NCI-H226 (cell line): ENCODE data around the gene ASS1.

ENCODE experiments used
- DNase-seq: peaks from one replicate; pipeline ENCODE4 v3.0.0-alpha.2; 2015

The ASS1 gene

DNA sequence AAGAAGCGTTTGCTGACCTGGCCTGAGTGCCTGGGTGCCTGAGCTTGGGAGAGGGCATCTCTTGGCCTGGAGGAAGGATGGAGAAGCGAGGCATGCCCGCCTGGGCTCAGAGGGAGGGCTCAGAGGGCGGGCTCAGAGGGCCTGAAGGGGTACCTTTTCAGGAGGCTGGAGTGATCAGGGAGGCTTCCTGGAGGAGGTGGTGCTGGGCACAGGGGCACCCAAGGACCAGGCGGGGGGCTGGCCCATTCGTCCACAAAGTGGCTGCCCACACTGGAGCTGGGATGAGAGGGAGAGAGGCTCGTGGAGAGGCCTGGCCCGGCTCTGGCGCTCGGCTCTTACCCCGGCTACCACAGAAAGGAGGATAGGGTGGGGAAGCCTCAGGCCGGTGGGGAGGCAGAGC lies 32.8 kb downstream of the ASS1 start:
- no peak for DNase-seq

DNA sequence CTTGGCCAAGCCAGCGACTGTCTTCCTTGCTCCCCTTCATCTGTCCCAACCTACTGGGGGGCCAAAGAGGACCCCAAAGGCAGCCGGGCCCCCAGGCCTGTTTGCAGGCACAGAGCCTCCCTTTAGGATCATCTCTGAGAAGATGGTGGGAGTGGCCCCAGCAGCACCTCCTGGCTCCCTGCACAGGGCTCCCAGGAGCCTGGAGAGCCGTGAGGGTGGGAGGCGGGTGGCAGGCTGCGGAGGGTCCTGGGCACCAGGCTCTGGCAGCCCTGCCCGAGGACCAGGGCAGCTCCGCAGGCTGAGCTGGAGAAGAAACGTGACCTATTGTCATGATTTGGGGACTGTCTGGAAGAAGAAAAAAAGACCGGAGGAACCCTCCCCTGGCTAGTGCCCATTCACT lies 33.4 kb downstream of the ASS1 start:
- no peak for DNase-seq

DNA sequence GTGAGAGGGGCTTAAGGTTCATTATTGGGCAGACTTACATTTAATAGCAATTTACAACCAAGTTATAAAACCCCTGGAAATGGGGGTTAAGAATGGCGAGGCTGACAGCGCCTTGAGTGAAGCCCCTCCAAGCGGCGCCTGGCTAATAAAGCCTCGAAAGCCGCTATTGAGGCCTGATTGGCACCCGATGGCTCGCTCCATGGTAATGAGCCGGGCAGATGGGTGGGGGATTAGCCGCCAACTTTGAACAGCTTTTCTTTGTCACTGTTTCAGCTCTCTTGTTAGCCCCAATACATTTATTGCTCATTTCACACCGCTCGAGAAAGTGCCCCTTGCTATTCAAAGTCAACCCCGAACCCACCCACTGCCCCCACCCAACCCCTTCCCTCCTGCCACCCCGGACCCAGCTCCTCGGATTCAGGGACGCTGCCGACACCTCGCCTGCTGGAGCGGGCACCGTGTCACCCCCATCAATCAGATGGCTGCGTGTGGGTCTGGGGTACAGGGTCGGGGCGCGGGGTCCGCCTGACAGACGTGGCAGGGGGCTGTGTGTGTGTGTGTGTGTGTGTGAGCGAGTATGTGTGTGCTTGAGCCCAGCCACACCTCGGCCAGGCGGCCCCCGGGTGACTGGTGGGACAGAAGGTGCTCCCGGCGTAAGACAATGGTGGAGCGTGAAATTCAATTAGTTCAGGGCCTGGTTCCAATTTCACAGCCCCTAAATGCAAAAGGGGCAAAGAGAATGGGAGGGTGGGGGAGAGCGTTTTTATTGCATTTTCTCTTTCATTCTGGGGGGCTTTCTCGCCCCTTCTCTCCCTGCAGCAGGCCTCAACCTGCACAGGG lies 34.2 kb downstream of the ASS1 start:
- DNase-seq = no peak

DNA sequence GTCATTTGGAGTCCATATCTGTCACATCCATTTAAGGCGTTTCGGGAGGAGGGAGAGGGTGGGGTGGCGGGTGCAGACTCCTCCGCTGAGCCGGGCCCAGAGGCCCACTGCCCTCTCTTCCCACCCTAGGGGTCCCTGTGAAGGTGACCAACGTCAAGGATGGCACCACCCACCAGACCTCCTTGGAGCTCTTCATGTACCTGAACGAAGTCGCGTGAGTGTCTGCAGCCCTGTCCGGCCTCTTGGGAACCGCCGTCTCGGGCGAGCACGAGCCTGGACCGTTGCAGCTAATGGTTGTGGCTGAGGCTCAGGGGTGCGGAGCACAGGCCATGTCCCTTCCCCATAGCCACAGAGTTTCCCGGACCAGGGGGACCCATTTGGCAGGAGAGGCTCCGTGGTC lies 34.8 kb downstream of the ASS1 start:
- DNase-seq = no peak

DNA sequence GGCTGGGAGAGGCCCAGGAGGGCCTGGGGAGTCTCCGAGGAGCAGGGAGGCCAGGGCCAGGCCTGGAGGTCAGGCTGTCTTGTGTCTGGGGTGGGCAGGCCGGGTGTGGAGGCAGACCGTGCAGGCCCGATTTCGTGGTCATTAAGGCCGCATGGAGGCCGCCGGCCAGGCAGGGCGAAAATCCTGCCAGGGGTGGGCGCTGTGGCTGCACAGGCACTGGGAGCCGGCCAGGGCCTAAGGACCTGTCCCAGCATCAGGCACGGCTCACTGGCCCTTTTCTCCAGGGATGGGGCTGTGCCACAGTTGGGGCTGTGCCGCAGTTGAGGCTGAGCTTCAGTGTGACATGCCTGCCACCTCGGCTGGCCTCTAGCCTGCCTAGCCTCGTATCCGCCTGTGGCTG lies 35.9 kb downstream of the ASS1 start:
- no peak for DNase-seq

DNA sequence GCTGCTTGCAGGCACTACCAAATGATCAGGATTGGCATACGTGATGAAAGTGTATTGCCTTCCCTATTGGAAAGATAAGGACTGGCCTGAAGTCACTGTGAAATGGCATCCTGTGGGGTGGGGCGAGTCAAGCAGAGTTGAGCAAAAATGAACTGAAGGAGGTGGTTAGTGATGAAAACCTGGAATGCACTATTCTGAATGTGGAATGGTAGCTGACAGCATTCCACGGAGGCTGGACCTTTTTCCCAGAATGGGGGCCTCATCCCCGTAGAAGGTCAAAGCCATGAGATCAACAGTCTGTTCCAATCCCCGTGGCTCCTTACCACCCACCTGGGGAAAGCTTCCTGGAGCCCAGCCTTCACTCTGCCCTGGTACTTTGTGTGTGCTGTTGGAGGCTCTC lies 37.7 kb downstream of the ASS1 start:
- DNase-seq = no peak

DNA sequence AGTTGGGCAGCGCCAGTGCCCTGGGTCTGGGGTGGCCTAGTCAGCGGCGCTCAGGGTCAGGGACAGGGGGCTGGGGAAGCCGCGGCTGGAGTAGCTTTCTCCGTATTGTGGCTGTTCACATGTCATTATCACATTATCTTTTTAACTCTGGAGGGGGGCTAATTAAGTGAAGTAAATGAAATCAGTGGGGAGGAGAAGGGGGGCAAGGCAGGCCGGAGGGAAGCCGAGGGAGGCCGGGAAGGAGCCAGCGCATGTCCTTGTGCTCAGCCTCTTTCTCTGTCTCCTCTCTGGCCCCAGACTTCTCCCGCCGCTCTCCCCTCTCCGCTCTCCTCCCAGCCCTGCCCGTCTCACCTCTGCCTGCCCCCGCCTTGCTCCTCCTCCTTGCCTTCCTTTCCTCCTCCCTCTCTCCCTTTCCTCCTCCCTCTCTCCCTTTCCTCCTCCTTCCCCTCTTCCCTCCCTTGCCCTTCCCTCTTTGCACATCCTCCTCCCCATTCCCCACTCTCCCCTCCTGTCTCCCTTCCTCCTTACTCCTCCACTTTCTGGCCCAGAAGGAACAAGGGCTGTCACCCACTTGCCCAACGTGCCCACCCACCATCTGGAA lies 38.7 kb downstream of the ASS1 start:
- no peak for DNase-seq

DNA sequence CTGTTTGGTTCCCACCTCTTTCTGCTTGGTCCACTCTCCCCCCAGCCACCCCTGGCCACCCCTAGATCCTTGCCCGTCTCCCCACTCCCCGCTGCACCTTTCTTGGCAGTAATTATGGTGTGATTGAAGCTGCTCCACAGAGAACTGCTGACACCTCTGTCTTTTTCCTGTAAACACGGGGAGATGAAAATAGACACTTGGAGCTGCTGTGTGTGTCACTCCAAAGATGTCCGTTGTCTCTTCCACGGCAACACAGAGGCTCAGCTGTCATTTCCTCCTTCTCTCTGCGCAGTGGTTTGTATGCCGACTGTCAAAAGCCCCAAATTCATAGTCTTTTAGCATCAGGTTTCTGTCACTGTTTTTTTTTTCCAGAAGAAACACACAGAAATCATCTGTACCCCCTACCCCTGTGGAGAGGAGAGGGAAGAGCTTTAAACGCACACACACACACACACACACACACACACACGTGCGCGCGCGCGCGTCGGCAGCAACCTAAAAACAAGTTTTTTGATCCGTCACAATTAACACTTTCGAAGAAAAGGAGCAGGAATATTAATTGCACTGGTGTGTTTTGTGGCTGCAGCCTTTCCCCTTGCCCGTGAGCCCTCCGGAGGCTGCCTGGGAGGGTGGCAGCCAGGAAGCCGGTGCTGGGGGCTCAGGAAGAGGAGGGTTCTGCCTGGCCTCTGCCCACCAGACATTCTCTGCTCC lies 39.8 kb downstream of the ASS1 start:
- no peak for DNase-seq

DNA sequence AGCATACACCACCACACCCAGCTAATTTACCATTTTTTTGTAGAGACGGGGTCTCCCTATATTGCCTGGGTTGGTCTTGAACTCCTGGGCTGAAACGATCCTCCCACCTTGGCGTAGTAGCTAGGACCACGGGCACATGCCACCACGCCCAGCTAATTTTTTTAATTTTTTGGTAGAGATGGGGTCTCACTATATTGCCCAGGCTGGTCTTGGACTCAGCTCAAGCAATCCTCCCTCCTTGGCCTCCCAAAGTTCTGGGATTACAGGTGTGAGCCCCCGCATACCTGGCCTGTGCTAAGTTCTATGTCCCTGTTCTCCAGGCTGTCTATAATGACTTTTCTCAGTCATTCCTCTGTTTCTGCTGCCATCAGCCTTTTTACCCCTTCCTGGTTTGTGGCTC lies 41.3 kb downstream of the ASS1 start:
- no peak for DNase-seq

DNA sequence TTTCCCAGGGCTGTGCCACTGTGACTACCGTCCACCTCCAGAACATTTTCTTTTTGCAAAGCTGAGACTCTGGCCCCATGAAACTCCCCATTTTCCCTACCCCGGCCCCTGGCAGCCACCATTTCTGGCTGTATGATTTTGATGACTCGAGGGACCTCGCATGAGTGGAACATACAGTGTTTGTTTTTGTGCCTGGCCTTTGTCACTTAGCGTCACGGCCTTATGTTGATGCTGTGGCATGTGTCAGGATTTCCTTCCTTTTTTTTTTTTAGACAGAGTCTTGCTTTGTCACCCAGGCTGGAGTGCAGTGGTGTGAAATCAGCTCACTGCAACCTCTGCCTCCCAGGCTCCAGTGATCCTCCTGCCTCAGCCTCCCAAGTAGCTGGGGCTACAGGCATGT lies 42.7 kb downstream of the ASS1 start:
- DNase-seq = no peak

DNA sequence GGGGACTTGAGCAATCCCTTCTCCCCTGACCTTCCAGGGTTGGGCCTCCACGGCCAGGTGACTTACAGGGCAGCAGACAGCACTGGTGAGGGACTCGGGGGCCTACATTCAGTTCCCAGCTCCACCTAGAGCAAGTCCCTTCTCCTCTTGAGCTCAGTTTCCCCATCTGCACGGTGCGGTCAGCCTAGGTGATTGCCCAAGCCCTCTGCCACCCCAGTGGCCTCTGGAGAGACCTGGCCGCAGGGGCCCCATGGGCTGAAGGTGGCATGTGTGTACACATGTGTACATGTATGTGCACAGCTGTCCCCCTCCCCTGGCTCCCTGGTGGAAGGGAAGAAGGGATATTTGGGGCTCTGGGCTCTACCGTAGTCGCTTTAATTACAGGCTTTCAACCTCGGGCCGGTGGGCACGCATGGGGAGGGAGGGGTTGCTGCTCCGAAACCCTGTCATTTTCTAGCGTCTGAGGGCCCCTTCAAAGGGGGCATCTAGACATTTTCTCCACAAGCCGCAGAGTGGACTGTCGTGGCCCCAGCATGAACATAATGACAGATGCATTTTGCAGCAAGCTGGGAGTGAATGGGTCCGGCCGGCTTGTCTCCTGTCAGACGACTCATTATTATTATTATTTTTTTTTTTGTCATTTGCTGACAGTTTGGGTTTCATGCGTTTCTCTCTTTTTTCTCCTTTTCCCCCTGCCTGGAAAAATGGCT lies 44.0 kb downstream of the ASS1 start:
- DNase-seq = no peak

DNA sequence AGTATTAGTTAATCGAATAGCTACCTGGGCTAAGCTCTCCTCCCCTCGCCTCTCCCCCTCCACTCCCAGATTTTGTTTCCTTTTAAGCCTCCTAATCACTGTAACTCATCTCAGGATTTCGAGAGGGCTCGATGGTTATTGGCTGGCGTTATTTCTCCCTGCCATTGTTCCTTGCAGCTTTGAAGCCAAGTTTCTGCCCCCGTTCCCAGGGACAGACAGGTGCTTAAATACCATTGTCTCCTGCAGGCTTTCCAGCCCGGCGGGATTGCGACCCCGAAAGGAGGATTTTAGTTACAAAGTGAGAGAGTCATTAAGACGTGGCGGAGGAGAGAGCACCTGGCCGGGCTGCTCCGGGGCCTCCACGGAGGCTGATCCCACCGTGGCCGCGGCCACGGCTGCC lies 46.2 kb downstream of the ASS1 start:
- no peak for DNase-seq

DNA sequence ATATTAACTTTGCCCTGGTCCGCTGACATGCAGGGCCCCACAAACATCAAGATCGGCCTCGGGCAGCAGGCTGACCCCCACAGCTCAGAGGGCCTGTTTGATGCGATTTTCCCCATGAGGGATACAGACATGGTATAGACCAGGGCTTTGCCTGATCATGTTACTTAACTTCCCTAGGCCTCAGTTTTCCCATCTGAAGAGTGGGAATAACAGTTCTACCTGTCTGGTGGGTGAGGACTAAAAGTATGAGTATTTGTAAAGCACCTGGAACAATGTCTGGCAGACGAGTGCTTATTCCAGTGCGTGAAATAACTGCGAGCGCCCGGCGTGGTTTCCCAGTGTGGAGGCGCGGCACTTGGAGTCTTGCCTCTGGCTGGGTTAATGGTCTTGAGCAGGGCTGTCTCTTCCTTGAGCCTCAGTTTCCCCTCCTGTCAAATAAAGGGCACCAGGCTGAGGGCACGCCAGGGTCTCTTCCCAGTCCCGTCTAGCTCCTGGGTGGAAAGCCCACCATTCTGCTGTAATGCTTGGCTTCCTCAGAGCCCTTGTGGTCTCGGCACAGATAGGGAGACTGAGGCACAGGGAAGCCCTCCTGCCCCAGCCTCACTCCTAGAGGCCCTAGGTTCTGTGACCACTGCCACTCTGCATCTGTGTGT lies 47.2 kb downstream of the ASS1 start:
- no peak for DNase-seq

DNA sequence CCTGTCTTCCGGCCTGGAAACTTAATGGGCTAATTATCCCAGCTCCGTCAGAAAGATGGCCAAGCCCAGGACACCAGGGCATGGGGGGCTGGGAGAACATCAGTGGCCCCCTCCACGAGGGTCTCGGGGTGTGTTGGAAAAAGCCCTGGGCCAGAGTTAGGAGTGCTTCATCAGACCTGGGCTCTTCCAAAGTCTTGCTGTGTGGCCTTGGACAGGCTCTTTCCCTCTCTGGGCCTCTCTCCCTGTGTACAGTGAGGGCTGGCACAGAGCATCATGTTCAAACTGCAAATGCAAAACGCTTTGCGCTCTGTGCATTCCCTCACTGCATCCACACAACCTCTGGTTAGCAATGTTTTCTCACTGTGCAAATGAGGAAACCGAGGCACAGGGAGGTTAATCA lies 48.3 kb downstream of the ASS1 start:
- DNase-seq = no peak

DNA sequence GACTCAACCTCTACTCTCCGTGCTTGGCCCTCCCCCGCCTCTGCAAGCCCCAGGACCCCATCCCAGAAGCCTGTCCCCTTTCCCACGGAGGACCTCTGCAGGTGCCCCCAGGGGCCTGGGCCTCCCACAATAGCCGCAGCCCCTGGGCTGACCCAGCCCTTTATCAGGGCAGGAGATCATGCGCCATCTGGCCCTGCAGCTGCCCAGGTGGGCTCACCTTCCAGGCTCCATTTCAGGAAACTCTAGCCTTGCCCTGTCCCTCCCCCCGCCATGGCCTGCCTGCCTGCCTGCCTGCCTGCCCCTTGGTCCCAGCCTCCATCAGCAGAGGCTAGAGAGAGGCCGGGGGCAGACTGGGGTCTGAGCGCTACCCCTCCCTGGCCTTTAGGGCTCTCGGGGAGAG lies 48.7 kb downstream of the ASS1 start:
- no peak for DNase-seq

DNA sequence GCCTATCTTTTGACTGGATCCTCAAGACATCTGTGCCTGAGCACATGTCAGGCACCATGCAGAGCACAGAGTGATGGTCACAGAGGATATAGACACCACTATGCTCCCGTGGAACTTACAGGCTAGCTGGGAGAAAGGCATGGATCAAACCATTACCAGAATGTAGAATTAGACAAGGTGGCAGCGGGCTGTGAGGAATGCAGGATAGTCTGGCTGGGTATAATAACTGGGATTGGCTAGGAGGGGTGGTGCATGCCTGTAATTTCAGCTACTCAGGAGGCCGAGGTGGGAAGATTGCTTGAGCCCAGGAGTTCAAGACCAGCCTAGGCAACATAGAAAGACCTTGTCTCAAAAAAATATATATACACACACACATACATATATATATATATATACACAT lies 50.3 kb downstream of the ASS1 start:
- no peak for DNase-seq

DNA sequence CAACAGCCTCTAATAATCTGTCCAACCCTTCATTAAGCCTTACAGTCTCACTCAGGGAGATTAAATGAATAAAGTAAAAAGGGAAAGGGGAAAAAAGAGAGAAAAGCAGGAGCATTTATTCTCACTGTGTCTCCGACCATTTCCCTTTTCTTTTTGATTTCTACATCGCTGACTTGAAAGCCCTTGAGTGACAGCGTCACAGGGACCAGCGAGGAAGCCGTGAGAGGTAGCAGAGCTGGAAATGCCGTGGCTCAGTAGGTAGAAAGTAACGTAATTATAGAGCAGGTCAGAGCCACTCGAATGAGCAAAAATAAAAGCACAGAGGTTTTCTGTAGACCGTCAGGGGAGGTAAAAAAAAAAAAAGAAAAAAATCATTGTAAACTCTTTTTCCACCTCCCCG lies 52.4 kb downstream of the ASS1 start:
- DNase-seq = no peak

DNA sequence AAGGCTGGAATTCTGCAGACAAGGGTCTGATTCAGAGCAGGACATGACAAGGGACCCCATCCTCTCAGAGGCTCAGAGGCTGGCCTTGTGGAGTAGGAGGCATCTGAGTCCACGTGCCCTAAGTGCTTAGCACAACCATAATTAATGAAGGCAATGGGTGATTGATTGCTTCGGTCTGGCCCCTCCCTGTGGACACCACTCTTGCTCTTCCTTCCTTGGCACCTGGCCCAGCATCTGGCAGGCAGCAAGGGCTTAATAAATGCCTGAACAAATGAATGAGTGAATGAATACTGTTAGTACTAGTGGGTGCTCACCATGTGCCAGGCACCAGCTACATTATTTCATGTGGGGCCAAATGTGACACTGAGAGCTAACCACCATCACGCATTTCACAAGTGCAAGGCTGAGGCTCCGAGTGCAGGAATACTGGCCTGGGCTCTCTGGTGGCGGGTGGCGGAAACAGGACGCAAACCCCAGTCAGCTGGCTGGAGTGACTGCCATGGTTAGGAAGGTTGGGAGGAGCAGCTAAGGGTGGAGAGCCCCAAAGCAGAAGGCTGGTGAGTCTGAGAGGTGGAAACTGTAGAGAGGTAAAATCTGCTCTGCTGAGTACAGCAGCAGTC lies 53.6 kb downstream of the ASS1 start:
- DNase-seq = no peak

DNA sequence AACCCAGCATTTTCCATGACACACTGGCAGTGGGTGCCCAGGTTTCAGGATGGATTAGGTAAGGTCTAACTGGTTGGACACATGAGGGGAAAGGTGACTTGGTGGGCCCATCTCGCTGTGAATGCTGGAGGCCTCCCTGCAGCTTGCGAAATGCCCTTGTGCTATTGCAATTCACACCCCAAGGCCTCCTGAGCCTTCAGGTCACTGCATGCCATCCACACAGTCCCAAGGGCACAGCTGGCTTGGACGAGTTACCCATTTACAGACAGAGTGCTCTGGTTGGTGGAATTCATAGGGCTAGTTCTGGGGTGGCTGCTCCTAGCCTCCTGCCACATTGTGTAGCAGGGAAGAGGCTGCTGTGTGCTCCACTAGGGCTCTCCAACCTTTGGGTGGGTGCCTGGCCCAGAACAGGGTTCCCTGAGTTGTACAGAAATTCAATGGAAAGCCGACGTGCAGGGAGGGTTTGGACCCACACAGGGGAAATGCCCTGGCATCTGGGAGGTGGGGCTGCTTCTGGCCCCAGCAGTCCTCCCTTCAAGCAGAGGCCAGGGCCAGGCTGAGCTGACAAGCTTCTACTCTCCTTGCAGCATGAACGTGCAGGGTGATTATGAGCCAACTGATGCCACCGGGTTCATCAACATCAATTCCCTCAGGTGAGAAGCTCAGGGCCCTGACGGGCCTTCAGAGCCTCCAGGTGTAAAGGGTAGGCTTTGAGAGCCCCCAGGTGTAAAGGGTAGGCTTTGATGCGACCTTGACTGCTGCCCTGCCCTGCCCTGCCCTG lies 54.3 kb downstream of the ASS1 start:
- DNase-seq = no peak

DNA sequence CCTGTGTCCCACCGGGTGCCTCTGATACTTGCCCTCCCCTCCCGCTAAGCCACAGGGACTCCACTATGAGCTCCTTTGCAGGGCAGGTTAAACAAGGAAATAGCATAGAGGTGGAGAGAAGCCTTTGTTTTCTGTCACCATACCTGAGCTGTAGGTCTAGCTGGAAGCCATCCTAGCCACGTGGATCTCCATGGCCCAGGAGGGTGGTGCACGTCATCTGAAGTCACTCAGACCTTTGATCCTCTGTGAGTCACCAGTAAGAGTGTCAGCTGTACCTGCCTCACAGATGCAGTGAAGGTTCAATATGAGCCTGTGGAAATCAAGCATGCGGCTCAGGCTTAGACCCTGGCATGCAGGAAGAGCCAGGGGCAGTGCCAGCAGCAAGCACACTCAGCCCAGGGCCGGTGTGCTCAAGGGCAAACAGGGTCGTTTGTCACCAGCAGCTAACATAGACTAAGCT lies 55.1 kb downstream of the ASS1 start:
- DNase-seq = no peak

DNA sequence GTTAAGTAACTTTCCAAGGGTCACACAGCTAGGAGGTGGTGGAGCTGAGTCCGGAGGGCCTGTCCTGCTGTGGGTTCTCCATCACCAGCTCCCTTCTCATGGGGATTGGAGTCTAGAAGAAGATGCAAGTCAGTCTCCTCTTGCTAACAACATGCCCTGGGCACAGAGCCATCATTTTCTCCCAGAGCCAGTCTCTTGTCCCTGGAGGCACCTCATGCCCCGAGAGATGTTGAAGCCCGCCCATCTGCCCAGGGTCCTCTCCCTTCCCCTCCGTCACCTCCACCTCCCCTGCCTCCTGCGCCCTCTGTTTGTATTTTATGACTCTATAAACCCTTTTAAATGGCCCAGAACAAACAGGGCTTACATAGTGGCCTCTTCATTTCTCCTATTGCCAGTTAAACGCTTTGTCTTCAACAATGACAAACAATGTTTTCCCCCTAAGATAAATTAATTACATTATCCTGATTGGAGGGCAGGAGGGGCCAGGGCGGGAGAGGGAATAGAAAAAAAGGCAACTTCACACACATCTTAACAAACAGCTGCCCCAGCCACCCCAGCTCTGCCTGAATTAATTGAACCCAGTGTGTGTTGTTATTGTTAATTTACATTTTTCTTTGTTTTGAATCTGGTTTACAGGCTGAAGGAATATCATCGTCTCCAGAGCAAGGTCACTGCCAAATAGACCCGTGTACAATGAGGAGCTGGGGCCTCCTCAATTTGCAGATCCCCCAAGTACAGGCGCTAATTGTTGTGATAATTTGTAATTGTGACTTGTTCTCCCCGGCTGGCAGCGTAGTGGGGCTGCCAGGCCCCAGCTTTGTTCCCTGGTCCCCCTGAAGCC lies 55.8 kb downstream of the ASS1 start:
- DNase-seq = no peak
